DLD1 (cell line): Measurements from ENCODE around the gene NFX1.
"Not testable (repeated sequence)": the region's sequence is repeated elsewhere in the genome, so short reads cannot be mapped to it uniquely, and the experiment has no call there.

ENCODE experiments used
- in situ Hi-C: cut with HindIII; loops from 2 replicates; pipeline ENCODE4 v1.10.0; 2017; ENCODE audit warnings: low sequenced_read_pairs

NFX1 gene

DNA sequence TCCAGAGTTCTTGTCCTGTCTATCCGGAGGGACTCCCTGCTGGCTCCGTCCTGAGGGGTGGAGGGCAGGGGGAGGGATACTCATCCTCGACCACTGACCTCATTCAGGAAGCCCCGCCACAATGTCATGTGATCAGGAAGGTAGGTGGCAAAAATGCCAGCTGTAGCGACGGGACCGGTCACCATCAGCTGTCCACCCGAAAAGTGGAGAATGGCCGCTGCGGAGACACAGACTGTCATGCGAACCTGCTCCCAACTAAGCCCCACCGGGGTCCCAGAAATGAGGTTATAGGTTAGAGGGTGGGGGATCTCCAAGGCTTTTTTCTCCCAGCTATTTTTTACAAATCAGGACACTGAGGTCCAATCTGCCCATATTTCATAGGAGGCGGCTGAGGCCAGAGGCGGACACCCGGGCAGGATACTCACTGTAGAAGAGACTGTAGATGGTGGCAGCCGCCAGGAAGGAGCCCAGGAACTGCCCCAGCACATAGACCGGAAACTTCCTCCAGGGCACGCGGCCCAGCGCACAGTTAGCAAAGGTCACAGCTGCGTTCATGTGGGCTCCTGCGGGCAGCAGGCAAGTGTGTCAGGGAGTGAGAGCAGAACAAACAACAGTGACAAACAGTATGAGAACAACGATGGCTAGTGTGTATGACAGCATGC lies 95.8 kb downstream of the NFX1 start:
- in situ Hi-C loops, result not testable (repeated sequence)

DNA sequence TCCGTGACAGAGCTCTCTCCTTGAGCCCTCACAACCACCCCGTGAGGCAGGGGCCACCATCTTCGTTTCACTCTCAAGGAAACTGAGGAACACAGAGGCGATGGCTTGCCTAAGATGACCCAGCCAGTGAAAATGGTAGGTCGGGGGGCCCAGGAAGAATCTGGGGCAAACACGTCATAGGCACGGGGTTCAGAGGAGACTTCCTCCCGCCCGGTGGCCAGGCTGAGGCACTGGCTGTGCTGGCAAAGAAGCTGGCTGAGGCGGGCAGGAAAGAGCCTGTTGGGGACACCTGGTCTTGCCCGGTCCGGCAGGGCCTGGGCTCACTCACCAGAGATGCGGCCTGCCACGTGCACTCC lies 96.3 kb downstream of the NFX1 start:
- in situ Hi-C loops, result not testable (repeated sequence)

DNA sequence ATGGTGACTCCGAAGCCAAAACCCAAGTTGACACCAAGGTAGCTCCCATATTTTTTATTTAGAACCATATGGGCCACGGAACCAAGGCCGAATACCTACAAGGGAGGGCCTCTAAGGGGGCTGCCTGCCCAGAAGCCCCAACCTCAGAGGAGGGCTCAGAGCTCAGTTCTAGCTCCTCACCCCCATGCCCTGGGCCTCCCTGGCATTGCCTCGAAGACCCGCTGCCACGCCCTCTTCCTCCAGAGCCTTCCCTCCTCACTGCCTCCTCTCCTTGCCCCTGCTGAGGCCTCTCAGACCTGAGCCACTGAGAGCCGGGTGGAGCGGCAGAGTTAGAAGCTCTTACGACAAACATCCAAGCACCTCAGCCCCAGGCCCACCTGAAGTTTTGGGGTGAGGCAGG lies 96.7 kb downstream of the NFX1 start:
- in situ Hi-C loops, result not testable (repeated sequence)

DNA sequence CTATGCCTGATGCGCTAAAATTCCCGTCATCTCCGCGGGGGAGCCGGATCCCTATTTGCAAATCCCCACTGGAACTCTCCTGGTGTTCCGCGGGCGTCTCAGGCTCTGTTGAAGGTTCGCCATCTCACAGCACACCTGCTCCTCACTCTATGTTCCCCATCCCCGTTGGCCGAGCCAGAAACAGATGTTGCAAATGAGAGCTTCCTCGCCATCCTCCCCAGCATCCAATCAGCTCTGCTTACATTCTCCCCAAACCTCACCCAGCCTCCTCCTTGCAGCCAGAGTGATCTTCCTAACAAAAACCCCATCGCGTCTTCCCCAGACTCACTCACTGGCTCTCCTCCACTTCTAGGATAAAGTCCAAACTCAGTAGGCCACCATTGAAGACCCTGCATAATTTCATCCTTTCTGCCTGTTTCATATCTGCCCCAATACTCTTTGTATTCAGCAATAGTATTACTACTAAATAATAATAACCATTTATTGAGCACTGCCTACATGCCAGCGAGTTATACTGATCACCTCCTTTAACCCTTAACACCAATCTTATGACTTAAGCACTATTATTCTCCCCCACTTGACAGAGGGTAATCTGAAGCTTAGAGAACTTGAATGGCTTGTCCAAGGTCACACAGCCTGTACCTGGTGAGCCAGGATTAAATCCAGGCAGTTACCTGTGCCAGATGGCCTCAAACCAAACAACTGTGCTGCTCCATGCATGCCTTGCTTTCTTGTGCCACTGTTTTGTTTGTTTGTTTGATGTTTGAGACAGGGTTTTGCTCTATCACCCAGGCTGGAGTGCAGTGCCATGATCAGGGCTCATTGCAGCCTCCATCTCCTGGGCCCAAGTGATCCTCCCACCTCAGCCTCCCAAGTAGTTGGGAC lies 98.0 kb downstream of the NFX1 start:
- in situ Hi-C loops, result no loop called here

DNA sequence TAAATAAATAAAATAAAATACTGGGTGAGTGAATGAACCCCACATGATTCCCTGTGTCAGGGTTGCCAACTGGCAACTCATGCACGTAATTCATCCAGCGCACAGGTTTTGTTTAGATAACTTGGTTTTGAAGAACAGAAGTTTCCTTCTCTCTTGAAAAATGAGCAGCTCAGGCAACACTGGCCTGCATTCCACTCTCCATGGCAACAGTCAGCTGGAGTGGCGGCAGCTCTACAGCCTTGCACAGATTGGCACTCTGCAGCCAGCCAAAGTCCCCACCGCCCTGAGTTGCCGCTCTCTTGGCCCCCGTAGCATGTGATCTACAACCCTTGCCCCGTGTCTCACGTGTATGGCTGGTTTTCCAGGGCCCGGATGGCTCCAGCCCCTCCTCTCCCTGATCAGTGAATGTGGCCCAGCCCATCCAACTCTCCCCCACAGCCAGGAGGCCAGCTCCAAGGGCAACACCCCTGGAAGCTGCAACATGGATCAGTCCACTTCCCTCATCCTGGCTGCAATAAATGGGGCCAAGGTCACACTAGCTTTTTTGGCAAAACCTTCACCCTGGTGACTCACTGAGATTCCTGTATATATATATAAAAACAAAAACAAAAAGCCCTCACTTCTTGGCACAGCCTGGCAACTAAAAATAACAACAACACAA lies 100.9 kb downstream of the NFX1 start:
- in situ Hi-C loops, result not testable (repeated sequence)

DNA sequence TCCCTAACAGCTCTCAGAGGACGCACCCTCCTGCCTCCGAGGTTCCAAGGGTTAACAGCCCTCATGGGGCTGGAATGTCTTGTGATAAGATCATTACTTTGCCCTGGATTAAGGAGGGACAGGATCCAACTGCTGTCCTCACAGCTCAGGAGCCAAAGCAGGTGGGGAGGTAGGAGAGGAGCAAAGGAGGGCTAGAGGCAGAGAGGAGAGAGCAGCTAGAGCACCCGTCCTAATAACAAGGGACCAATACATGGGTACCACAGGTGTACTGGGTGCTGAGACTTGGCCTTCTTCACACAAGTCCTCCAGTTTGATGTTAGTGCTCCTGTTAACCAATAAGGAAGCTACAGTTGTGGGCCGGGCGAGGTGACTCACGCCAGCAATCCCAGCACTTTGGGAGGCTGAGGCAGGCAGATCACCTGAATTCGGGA lies 102.3 kb downstream of the NFX1 start:
- in situ Hi-C loops, result not testable (repeated sequence)

DNA sequence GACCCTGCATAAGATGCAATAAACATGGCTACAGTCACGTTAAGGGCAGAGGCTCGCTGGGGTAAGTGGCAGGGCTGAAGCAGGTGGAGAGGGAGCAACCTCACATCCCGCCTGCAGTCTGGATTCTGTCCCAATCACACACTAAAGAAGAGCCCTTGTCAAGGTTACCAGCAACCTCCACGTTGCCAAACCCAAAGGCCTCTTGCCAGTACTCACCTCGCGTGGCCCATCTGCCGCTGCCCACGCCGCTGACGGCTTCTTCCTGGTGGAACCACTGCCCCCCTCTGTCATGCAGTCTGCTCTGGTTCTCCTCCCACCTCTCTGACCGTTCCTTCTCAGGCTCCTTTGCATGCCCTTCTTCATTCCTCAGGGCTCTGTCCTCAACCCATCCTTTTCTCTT lies 103.3 kb downstream of the NFX1 start:
- in situ Hi-C loops, result no loop called here

DNA sequence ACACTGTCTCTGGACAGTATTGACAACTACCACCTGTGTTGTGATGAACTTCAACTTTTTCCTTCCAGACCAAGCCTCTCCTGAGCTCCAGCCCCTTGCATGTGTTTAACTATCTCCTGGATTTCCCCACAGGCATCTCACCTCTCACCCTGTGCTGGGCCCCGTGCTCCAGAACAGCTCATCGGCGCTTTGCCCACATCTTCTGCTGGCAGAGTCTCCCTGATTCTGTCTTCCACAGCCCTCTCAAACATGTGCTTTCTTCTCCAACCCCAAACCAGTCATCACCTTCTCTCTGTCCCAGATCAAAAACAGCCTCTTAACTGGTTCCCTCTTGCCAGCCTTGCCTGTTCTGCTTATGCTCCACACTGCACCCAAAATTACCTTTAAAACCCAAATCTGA lies 103.7 kb downstream of the NFX1 start:
- in situ Hi-C loops, result not testable (repeated sequence)

DNA sequence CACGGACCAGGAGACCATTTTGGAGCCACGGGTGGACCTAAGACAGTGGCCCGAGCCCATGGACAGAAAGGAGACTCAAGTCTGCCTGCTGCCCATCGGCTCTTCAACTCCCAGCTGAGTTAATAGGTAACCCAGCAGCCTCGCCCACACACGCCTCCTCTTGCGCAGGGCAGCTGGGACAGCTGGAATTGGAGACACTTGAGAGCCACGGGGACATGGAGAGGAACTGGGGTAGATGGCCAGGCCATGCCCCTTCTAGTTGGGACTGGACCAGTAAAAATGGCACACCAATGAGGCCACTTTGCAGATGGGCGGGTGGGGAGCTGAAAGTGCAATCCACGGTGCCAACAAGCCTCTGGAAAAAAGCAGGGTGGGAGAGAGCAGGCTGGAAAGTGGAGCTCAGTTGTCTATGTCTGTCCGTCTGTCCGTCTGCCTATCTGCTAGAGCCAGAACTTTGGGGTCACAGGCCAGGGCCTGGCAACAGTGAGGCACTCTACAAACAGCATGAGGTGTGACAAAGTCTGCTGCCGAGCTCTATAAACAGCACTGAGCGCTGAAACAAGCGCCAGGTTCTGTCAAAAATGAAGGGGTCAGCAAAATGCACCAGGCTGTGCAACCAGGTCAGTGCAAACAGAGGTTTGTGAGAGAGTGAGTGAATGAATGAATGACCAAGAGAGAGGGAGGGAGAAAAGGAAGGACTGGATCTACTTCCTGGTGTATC lies 105.0 kb downstream of the NFX1 start:
- in situ Hi-C loops, result not testable (repeated sequence)

DNA sequence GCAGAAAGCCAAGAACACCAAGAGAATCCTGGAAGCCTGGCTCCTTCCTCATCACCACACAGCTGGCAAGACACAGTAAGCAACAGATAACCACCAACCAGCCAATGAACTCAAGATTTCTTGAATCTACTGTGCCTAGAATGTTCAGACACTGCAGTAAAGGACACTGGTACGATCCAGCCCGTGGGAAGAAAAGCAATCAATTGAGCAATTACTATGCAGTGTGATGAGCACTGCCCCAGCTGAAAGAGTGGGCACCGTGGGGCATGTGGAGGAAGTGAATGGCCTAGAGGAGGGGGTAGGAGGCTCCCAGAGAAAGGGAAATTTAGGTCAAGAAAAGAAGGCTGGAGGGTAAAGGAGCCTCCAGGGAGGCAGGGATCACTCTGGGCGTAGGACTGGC lies 107.5 kb downstream of the NFX1 start:
- in situ Hi-C loops, result not testable (repeated sequence)

DNA sequence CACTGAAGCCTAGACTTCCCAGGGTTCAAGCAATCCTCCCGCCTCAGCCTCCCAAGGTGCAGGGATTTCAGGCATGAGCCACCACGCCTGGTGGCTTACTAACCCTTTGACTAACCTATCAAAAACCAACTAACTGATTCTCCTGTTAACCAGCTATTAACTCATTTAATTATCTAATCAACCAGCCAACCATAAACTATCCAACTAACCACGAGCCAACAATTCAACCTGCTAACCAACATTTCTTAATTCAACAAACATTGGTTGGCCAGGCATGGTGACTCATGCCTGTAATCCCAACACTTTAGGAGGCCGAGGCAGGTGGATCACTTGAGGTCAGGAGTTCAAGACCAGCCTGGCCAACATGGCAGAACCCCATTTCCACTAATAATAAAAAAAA lies 108.7 kb downstream of the NFX1 start:
- in situ Hi-C loops, result not testable (repeated sequence)

DNA sequence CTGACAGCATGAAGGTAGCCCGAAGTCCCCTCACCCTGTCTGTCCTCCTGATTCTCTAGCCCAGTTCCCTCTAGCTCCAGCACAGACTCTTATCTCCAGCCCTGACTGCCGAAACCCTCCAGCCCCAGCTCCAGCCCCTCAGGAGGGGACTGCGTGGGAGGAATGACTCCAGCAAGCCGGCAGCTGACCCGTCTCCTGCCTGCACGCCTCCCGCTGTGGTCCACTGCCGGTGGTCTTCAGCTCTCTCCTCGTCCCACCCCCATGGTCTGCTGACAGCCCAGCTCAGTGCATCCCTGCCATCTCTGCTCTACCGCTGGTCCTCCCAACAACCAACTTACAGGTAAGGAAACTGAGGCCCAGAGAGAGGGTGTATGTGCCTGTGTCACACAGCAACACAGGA lies 111.5 kb downstream of the NFX1 start:
- in situ Hi-C loops, result loop anchor here (10.0 kb wide), 2 partner anchors 63 to 127 kb away; no protein-coding TSS in a partner anchor

DNA sequence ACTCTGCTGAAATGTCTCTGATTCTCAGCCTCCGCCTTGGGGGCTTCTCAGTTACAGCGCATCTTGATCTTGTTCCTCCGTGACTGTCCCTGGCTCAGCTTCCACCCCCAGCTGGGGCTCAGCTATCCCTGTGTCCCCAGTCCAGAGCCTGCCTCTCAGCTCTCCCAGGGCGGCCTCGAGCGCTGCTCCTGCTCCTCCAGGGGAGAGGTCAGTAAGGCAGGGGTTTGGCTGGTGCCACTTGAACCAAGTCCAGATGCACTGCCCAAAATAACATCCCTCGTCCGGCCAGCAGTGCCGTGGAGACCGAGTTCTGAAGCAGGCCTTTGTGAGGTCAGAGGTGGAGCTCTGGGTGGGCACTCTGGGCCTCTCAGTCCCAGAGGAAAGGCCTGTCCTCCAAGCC lies 112.1 kb downstream of the NFX1 start, which contains the start of gene AQP7:
Gene AQP7, minus strand, starts transcription at position 198 of the 400 bp plus-strand sequence. CDS start 1,306 bp downstream, outside the sequence.
- in situ Hi-C loops, result loop anchor here (10.0 kb wide), 2 partner anchors 62 to 128 kb away; no protein-coding TSS in a partner anchor

DNA sequence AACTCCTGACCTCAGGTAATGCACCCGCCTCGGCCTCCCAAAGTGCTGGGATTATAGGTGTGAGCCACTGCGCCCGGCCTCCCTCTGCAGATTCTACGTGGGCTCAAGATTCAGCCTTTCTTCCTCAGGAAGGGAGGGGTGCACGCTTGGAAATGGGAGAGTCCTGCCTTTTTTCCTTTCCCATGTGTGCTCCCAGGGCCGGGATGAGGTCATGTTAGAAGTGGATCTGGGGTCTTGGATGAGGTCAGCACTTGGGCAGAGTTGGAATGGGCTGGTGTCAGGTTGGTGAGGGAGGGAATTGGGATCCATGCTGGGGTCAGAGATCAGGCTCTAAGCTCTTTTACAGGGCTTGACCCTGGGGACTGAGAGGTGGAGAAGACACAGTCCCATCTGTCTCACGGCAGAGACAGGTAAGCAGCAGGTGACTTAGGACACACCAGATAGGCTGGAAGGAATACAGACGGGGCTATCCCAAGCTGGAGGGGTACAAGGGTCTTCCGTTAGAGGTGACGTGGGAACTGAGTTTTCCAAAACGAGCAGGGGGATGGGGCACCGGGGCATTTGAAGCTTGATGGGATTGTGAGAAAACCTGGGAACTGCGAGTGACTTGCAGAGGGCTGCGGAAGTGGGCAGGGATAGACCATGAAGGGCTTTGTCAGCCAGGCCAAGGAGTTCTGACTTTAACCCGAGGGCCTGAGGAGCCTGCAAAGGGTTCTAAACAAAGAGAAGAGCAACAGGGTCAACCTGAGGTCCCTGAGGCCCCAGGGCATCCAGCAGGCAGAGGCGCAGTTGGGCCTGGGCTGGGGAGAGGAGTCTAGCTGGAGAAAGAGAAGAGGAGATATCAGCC lies 113.8 kb downstream of the NFX1 start:
- in situ Hi-C loops, result loop anchor here (10.0 kb wide), 2 partner anchors 61 to 129 kb away; no protein-coding TSS in a partner anchor

DNA sequence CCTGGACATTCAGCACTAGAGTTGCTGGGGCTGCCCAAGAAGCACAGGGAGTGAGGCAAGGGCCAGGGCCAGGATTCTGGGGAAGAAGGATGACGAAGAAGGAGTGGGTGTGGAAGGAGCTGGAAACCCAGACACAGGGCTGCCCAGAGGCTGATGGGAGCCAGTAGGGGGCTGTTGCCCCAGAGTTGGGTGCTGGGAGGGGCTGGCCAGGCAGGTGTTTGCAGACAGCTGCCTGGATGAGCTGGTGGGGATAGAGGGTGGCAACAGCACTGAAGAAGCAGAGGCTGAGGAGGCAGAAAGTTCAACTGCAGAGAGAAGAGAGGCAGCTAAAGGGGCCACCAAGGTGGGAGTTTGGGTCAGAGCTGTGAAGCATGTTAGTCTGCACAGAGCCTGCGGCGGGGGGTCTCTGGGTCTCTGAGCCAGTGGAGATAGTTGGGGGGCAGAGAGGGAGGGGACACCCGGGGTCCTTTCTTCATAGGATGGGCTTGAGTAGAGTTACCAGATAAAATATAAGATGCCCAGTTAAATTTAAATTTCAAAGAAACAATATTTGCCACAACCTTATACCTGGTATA lies 114.6 kb downstream of the NFX1 start:
- in situ Hi-C loops, result loop anchor here (10.0 kb wide), 2 partner anchors 60 to 130 kb away; no protein-coding TSS in a partner anchor

DNA sequence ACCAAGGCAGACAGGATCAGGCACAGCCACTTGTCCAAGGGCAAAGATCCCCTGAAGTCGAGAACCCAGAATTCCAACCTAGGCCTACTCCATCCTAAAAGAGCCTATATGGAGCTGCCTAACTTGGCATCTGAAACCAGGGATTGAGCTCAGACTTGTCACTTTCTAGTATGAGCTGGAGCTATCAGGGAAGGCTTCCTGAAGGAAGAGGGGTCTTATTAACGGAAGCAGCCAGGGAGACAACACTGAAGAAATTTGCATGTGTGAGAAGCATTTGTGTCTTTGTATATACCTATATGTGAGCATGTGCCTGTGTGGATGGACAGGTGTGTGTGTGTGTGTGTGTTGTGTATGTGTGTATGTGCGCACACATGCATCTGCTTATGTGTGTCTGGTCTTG lies 116.7 kb downstream of the NFX1 start:
- in situ Hi-C loops, result loop anchor here (10.0 kb wide), 2 partner anchors 58 to 132 kb away; no protein-coding TSS in a partner anchor

DNA sequence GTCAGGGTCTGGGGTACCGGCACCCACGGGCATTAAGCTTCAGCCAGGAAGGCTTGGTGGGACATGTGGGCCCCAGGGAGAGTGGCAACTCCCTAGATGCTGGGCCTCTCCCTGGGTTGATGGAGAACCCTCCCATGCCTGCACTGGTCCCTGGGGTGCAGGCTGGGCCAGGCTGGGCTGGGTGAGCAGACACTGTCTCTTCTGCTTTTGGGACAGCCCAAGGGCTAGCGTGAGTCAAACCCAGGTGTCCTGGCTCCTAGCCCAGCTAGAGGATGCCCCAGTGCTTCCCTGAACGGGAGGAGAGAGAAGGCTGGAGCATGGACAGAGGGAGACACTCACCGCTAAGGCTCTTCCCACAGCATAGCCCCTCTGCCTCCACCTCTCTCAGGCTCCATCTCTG lies 117.8 kb downstream of the NFX1 start:
- in situ Hi-C loops, result loop anchor here (10.0 kb wide), 2 partner anchors 57 to 133 kb away; no protein-coding TSS in a partner anchor

DNA sequence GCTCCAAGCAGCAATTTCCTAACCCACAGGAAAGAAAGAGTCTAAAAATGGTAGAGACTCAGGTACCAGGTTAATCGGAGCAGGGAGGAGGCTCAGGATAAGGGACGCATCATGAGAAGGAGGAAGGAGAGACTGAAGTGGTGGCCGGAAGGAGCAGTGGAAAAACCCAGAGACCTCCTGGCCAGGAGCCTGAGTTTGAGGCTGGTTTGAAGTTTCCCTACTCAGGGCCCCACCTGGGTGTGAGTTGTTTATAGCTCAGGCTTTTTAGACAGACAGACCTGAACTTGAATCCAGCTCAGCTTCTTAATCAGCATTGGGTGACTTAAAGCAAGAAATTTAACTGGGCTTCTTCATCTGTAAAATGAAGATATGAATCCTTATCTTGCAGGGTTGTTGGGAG lies 124.0 kb downstream of the NFX1 start:
- in situ Hi-C loops, result no loop called here

DNA sequence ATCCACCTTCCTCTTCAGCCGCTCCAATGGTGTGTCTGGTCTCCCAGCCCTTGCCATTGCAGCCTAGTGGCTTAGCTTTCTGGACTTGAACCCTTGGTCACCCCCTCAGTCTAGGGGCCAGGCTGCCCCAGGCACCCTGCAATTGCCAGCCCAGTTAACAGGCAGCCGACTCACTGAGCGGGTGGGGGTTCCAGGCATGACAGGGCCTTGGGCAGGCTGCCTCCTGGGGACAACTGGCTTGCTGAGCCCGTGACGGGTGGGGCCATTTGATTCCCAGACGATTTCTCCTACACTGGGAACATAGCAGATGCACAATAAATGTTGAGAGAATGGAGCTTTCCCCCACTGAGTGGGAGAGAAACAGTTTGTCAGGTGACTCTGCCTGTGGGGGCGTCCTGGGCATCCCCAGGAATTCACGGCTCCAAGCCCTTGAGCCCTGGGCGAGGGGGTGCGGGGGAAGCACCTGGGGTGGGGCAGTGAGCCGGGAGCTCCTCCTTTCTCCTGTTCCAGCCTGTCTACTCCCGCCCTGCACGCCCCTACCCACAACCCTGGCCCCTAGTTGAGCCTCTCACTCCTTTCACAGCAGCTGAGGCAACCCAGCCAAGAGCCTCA lies 124.7 kb downstream of the NFX1 start:
- in situ Hi-C loops, result no loop called here
